ENCODE measurements around the gene ARHGAP28. TPM values are rescaled to one million over a fixed set of nuclear protein-coding genes. Genes with fewer than 3 reads are reported as not detected.

Gene ARHGAP28
- polyA plus RNA-seq, 1 donor from 2014 or later = 9.8 TPM

DNA sequence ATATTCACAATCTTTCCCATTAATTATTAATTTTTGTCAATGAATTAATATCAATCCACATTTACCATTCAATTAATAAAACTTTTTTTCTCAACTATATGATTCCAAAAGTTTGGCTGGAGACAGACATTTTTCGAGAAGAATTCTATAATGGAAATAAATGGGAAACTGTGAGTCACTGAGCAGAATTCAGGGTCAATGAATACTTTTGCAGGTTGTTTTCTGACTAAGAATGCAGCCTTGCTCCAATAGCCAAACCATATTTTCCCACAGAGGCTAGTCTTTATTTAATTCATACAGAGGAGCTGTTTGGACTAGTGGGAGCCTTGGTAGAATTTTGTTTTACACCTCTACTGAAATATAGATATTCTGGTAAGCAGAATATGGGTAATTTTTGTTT, 82.3 kb downstream of the ARHGAP28 start:
- no peak overlapping the region for H3K4me2 ChIP-seq (ENCODE audit: low read length)
- TF ChIP-seq TAF1 (IDR thresholded peaks at IDR 0.05; ENCODE audit: low read depth) (no peak), POLR2AphosphoS5 (IDR thresholded peaks at IDR 0.05) (no peak), EP300 (conservative IDR thresholded peaks at IDR 0.05; ENCODE audit: poor library complexity, severe bottlenecking) (no peak), SMC3 (conservative IDR thresholded peaks at IDR 0.05; ENCODE audit: poor library complexity) (no peak)
- no peaks in the 10 kb centered on the region for H4K20me1 ChIP-seq (ENCODE audit: insufficient read depth)
- no peaks in the 10 kb centered on the region for H3K27me3 ChIP-seq (ENCODE audit: insufficient read depth, low read depth, low read length)
- H2AFZ ChIP-seq (ENCODE audit: low read depth, low read length) = no peak overlapping the region
- no peaks in the 10 kb centered on the region for H3K9me3 ChIP-seq (ENCODE audit: low read length)
- no peak overlapping the region for H3K27ac ChIP-seq (ENCODE audit: low read length)
- no peak overlapping the region for H3K9ac ChIP-seq (ENCODE audit: low read length)
- no peaks in the 10 kb centered on the region for H3K9me2 ChIP-seq (ENCODE audit: insufficient read depth, low read length)
- no peaks in the 10 kb centered on the region for H3K36me3 ChIP-seq (ENCODE audit: insufficient read depth, low read length)
- no peaks in the 10 kb centered on the region for H3K79me2 ChIP-seq (replicated peaks; ENCODE audit: insufficient read depth, low read length)
- H3F3A ChIP-seq (ENCODE audit: insufficient read depth, low read length, poor library complexity, severe bottlenecking) = no peaks in the 10 kb centered on the region
- H3K4me3 ChIP-seq (ENCODE audit: low read length) = no peak overlapping the region

DNA sequence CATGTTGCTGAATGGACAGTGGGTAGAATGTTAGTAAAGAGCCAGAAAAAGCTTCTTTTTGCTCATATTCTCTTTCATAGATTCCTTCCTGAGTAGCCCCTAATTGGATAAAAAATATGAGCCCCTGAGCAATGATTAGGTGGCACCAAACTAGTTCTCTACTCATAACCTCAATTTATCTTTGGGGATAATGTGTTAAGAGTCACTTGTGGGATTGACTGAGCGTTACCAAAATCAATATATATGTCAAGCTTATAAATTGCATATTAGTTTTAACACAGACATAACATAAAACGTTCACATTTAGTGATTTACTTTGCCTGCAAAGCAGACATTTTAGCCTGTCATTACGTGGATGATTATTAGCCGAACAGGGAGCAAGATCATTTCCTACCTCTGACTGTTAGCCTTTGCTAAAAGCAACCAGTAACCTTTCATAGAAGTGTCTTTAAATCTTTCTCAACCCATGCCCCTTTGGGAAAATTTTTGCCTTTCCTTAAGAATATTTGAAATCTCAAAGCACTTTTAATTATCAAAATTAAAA, 85.4 kb downstream of the ARHGAP28 start:
- H3K9me2 ChIP-seq (ENCODE audit: insufficient read depth, low read length) = no peaks in the 10 kb centered on the region
- TF ChIP-seq SMC3 (conservative IDR thresholded peaks at IDR 0.05; ENCODE audit: poor library complexity) (no peak), RAD21 (conservative IDR thresholded peaks at IDR 0.05) (no peak), EZH2 (IDR thresholded peaks at IDR 0.05; ENCODE audit: borderline replicate concordance, insufficient read depth, low read length, poor library complexity, severe bottlenecking) (no peak), MXI1 (conservative IDR thresholded peaks at IDR 0.05; ENCODE audit: poor library complexity, severe bottlenecking) (no peak), EP300 (conservative IDR thresholded peaks at IDR 0.05; ENCODE audit: poor library complexity, severe bottlenecking) (no peak), TAF1 (IDR thresholded peaks at IDR 0.05; ENCODE audit: low read depth) (no peak), POLR2AphosphoS5 (IDR thresholded peaks at IDR 0.05) (no peak)
- TF ChIP-seq, protein P1, sequence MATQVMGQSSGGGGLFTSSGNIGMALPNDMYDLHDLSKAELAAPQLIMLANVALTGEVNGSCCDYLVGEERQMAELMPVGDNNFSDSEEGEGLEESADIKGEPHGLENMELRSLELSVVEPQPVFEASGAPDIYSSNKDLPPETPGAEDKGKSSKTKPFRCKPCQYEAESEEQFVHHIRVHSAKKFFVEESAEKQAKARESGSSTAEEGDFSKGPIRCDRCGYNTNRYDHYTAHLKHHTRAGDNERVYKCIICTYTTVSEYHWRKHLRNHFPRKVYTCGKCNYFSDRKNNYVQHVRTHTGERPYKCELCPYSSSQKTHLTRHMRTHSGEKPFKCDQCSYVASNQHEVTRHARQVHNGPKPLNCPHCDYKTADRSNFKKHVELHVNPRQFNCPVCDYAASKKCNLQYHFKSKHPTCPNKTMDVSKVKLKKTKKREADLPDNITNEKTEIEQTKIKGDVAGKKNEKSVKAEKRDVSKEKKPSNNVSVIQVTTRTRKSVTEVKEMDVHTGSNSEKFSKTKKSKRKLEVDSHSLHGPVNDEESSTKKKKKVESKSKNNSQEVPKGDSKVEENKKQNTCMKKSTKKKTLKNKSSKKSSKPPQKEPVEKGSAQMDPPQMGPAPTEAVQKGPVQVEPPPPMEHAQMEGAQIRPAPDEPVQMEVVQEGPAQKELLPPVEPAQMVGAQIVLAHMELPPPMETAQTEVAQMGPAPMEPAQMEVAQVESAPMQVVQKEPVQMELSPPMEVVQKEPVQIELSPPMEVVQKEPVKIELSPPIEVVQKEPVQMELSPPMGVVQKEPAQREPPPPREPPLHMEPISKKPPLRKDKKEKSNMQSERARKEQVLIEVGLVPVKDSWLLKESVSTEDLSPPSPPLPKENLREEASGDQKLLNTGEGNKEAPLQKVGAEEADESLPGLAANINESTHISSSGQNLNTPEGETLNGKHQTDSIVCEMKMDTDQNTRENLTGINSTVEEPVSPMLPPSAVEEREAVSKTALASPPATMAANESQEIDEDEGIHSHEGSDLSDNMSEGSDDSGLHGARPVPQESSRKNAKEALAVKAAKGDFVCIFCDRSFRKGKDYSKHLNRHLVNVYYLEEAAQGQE (IDR thresholded peaks at IDR 0.05; ENCODE audit: borderline replicate concordance) = no peak
- TF ChIP-seq, protein P2, sequence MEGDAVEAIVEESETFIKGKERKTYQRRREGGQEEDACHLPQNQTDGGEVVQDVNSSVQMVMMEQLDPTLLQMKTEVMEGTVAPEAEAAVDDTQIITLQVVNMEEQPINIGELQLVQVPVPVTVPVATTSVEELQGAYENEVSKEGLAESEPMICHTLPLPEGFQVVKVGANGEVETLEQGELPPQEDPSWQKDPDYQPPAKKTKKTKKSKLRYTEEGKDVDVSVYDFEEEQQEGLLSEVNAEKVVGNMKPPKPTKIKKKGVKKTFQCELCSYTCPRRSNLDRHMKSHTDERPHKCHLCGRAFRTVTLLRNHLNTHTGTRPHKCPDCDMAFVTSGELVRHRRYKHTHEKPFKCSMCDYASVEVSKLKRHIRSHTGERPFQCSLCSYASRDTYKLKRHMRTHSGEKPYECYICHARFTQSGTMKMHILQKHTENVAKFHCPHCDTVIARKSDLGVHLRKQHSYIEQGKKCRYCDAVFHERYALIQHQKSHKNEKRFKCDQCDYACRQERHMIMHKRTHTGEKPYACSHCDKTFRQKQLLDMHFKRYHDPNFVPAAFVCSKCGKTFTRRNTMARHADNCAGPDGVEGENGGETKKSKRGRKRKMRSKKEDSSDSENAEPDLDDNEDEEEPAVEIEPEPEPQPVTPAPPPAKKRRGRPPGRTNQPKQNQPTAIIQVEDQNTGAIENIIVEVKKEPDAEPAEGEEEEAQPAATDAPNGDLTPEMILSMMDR (IDR thresholded peaks at IDR 0.05; ENCODE audit: poor library complexity, severe bottlenecking) = no peak
- H2AFZ ChIP-seq (ENCODE audit: low read depth, low read length) = no peak overlapping the region
- H3K4me3 ChIP-seq (ENCODE audit: low read length) = no peak overlapping the region
- H3K9me3 ChIP-seq (ENCODE audit: low read length) = no peaks in the 10 kb centered on the region
- no peak overlapping the region for H3K27ac ChIP-seq (ENCODE audit: low read length)
- no peaks in the 10 kb centered on the region for H3K36me3 ChIP-seq (ENCODE audit: insufficient read depth, low read length)
- H3K4me2 ChIP-seq (ENCODE audit: low read length) = no peak overlapping the region
- H3K9ac ChIP-seq (ENCODE audit: low read length) = no peak overlapping the region
- no peaks in the 10 kb centered on the region for H4K20me1 ChIP-seq (ENCODE audit: insufficient read depth)
- H3K27me3 ChIP-seq (ENCODE audit: insufficient read depth, low read depth, low read length) = no peaks in the 10 kb centered on the region
- no peaks in the 10 kb centered on the region for H3F3A ChIP-seq (ENCODE audit: insufficient read depth, low read length, poor library complexity, severe bottlenecking)
- H3K79me2 ChIP-seq (replicated peaks; ENCODE audit: insufficient read depth, low read length) = no peaks in the 10 kb centered on the region

Measured in neural cell (in vitro differentiated cells).